ENCODE measurements around the gene RBPMS2. TPM values are rescaled to one million over a fixed set of nuclear protein-coding genes. Genes with fewer than 3 reads are reported as not detected.

RBPMS2 gene
- total RNA-seq, 2 experiments from 2014 or later, result not detected

GRCh38 chr15:64780600-64781156 is 5.3 kb upstream of the RBPMS2 start:
- H3K4me3 Mint-ChIP-seq, result no peak overlapping the region
- POLR2A ChIA-PET, result no interaction called here
- H3K36me3 Mint-ChIP-seq (ENCODE audit: low read depth), result no peaks in the 10 kb centered on the region
- DNase-seq, result no peak
- H3K27me3 Mint-ChIP-seq, result peaks cover 36% of the 10 kb centered on the region
- H3K4me1 Mint-ChIP-seq, result peaks cover 22% of the 10 kb centered on the region
- no peak overlapping the region for H3K27ac Mint-ChIP-seq
- CTCF ChIA-PET, result no interaction called here
- H3K9me3 Mint-ChIP-seq, result no peaks in the 10 kb centered on the region

DNA sequence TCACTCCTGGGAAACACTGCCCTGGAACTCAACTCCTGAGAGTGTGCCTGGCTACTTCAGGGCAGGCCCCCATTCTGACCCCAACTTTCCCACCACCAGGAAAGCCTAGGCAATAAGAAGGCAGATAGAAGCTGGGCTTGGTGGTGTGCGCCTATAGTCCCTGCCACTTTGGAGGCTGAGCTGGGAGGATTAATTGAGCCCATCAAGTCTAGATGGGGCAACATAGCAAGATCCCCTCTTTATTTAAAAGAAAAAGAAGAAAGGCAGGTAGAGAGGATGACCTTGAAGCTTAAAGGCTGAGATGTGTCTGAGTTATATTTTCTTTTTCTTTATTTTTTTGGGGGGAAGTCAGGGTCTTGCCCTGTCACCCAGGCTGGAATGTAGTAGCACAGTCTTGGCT is 4.2 kb upstream of the RBPMS2 start:
- Mint-ChIP-seq H3K27me3 (peaks cover 37% of the 10 kb centered on the region), H3K27ac (no peak overlapping the region), H3K4me3 (no peak overlapping the region), H3K9me3 (no peaks in the 10 kb centered on the region), H3K36me3 (ENCODE audit: low read depth) (no peaks in the 10 kb centered on the region), H3K4me1 (peaks cover 22% of the 10 kb centered on the region)
- CTCF ChIA-PET, result no interaction called here
- POLR2A ChIA-PET, result no interaction called here
- no peak for DNase-seq

DNA sequence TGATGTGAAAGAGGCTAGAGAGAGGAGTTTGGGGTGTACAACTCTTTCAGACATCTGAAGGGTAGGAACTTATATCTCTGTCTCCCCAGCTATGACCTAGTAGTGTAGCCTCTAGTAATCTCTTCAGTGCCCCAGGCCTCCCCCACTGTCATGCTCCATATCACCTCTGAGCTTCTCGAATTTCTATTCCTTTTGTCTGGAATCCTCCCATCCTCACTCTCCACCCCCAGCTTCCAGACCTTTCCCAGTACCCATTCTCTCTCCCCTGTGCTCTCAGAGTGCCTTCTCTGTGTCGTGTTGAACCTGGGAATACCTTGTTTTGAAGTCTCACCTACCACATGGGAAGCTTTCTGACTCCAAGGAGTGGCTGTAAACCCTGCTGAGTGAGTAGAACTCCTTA is 3.6 kb upstream of the RBPMS2 start:
- no peak for DNase-seq
- Mint-ChIP-seq H3K27ac (no peak overlapping the region), H3K4me3 (no peak overlapping the region), H3K9me3 (no peaks in the 10 kb centered on the region), H3K27me3 (peaks cover 42% of the 10 kb centered on the region), H3K4me1 (peaks cover 22% of the 10 kb centered on the region), H3K36me3 (ENCODE audit: low read depth) (no peaks in the 10 kb centered on the region)
- ChIA-PET POLR2A (interaction anchor here (0.8 kb wide), 1 partner anchor 11 kb away, joined by 4 read pairs; no protein-coding TSS in a partner anchor), CTCF (no interaction called here)

DNA sequence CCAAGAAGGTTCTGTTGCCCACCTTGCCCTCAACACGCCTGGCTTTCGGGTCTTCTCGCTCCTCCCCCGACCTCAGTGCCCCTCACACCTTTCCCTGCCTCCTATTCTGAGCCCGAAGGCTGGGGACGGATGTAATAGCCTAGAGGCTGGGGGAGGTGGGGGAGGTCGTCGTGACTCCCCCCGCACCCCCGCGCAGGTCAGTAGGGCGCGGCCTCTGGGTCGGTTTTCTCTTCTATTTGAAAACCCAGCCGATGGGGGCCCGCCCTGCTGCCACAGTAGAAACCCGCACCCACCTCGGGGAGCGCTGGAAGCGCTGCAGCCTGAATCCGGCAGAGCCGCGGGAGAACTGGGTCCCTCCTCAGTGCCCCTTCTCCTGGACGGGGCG is 1.0 kb upstream of the RBPMS2 start:
- Mint-ChIP-seq H3K27me3 (peaks cover 59% of the 10 kb centered on the region), H3K4me1 (peaks cover 9% of the 10 kb centered on the region), H3K27ac (no peak overlapping the region), H3K36me3 (ENCODE audit: low read depth) (no peaks in the 10 kb centered on the region), H3K9me3 (no peaks in the 10 kb centered on the region), H3K4me3 (peak overlapping the region; percentile 37)
- ChIA-PET POLR2A (no interaction called here), CTCF (no interaction called here)
- DNase-seq, result no peak

DNA sequence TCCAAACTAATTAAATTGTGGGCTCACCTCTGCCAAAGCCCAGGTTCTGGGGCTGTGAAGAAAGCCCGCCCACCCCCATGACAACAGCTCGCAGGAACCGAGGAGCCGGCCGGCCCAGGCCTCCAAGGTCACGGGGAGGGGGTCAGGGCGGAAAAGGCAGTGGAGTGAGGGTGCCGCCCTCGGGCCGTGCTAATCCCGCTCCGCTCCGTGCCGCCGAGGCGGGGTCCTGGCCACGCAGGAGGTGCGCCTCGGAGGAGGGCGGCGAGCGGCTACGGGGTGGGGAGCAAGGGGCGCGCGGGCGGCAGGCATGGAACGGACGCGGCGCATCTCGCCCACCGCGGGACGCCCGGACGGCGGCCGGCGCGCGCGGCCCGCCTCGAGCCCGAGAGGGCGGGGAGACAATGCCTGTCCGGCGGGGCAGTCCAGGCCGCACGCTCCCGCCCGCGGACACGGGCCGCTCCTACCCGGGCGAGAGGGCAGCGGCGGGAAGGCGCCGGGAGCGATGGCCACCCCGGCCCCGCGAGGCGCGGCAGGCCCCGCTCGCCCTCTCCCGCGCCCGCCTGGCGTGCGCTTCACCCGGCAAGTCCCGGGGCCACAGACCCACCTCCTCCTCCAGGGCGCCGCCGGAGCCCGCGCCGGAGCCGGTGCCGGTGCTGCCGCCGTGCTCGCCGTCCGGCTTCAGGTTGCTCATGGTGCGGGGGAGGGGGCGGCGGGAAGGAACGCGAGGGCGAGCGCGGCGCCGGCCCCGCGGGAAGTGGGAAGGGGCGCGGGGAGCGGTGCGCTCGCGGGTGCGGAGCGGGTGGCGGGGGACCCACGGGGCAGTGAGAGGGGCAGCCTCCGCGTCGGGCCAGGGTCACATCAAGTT is 528 bp downstream of the RBPMS2 start:
- Mint-ChIP-seq H3K36me3 (ENCODE audit: low read depth) (no peaks in the 10 kb centered on the region), H3K9me3 (no peaks in the 10 kb centered on the region), H3K4me3 (no peak overlapping the region), H3K27ac (no peak overlapping the region), H3K4me1 (peaks cover 6% of the 10 kb centered on the region), H3K27me3 (peaks cover 61% of the 10 kb centered on the region)
- ChIA-PET POLR2A (no interaction called here), CTCF (no interaction called here)
- DNase-seq, result no peak

- no peak for DNase-seq
- Mint-ChIP-seq H3K4me3 (peak overlapping the region; percentile 43), H3K27me3 (peaks cover 56% of the 10 kb centered on the region), H3K4me1 (peaks cover 6% of the 10 kb centered on the region), H3K9me3 (no peaks in the 10 kb centered on the region), H3K27ac (no peak overlapping the region), H3K36me3 (ENCODE audit: low read depth) (no peaks in the 10 kb centered on the region)
- POLR2A ChIA-PET, result no interaction called here
- CTCF ChIA-PET, result no interaction called here
Measured at GRCh38 chr15:64774037-64774628, 1.3 kb downstream of the RBPMS2 start.

- Mint-ChIP-seq H3K4me1 (peaks cover 6% of the 10 kb centered on the region), H3K4me3 (peak overlapping the region; percentile 22), H3K27me3 (peaks cover 51% of the 10 kb centered on the region), H3K9me3 (no peaks in the 10 kb centered on the region), H3K36me3 (ENCODE audit: low read depth) (no peaks in the 10 kb centered on the region), H3K27ac (no peak overlapping the region)
- POLR2A ChIA-PET, result no interaction called here
- CTCF ChIA-PET, result no interaction called here
- no peak for DNase-seq
Measured at GRCh38 chr15:64773606-64774005, 1.8 kb downstream of the RBPMS2 start.

- Mint-ChIP-seq H3K4me3 (no peak overlapping the region), H3K27ac (no peak overlapping the region), H3K4me1 (peaks cover 8% of the 10 kb centered on the region), H3K36me3 (ENCODE audit: low read depth) (no peaks in the 10 kb centered on the region), H3K27me3 (peaks cover 46% of the 10 kb centered on the region), H3K9me3 (no peaks in the 10 kb centered on the region)
- POLR2A ChIA-PET, result no interaction called here
- no peak for DNase-seq
- CTCF ChIA-PET, result no interaction called here
Measured at GRCh38 chr15:64772964-64773363, 2.4 kb downstream of the RBPMS2 start.

DNA sequence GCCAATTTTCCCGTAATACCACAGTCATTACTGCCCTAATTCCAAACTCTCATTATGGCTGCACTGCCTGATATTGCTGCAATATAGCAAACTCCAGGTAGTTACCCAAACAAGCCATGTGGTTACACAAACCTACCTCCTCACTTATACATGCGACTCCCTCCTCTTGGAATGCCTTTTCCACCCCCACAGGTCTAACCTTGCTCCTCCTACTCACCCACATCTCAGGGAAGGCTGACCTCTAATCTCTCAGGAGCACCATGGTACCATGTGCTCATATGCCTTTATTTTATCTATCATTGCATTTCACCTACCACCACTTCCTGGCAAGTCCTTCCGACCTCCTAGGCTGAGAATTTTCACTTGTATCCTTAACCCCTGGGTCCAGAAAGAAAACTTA is 2.9 kb downstream of the RBPMS2 start:
- CTCF ChIA-PET, result no interaction called here

GRCh38 chr15:64770626-64771025 is 4.8 kb downstream of the RBPMS2 start:
- ChIA-PET POLR2A (no interaction called here), CTCF (interaction anchor here (0.9 kb wide), 1 partner anchor 39 kb away, joined by 3 read pairs; no protein-coding TSS in a partner anchor)
- no peak for DNase-seq
- Mint-ChIP-seq H3K4me1 (peaks cover 13% of the 10 kb centered on the region), H3K36me3 (ENCODE audit: low read depth) (no peaks in the 10 kb centered on the region), H3K4me3 (no peak overlapping the region), H3K9me3 (no peaks in the 10 kb centered on the region), H3K27ac (no peak overlapping the region), H3K27me3 (peaks cover 25% of the 10 kb centered on the region)

More for the DNA sequence above, 2.9 kb downstream of the RBPMS2 start:
- Mint-ChIP-seq H3K9me3 (no peaks in the 10 kb centered on the region), H3K4me3 (no peak overlapping the region), H3K4me1 (peaks cover 13% of the 10 kb centered on the region), H3K36me3 (ENCODE audit: low read depth) (no peaks in the 10 kb centered on the region), H3K27ac (no peak overlapping the region), H3K27me3 (peaks cover 42% of the 10 kb centered on the region)
- POLR2A ChIA-PET, result no interaction called here
- DNase-seq, result no peak

DNA sequence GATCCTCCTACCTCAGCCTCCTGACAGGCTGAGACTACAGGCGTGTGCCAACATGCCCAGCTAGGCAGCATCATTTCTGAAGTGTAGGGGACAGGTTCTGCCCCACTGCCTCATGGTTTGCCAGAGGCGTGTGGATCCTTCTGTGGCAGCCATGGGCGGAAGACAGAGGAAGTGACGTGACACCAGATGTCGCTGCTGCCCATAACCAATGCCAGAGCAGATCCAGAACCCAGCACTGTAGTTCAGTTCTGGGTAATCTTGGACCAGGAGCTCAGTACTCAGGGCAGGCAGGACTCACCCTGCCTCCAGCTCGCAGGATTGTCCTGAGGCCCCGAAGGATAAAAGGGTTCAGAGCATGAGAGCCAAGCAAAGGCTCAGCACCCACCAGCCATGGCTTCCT is 8.2 kb downstream of the RBPMS2 start:
- H3K4me1 Mint-ChIP-seq, result peaks cover 10% of the 10 kb centered on the region
- CTCF ChIA-PET, result interaction anchor here (2.5 kb wide), 1 partner anchor 43 kb away, joined by 14 read pairs; no protein-coding TSS in a partner anchor
- no peaks in the 10 kb centered on the region for H3K36me3 Mint-ChIP-seq (ENCODE audit: low read depth)
- POLR2A ChIA-PET, result no interaction called here
- peak; percentile 21 for DNase-seq
- no peak overlapping the region for H3K27ac Mint-ChIP-seq
- peaks cover 4% of the 10 kb centered on the region for H3K27me3 Mint-ChIP-seq
- H3K9me3 Mint-ChIP-seq, result no peaks in the 10 kb centered on the region
- no peak overlapping the region for H3K4me3 Mint-ChIP-seq

DNA sequence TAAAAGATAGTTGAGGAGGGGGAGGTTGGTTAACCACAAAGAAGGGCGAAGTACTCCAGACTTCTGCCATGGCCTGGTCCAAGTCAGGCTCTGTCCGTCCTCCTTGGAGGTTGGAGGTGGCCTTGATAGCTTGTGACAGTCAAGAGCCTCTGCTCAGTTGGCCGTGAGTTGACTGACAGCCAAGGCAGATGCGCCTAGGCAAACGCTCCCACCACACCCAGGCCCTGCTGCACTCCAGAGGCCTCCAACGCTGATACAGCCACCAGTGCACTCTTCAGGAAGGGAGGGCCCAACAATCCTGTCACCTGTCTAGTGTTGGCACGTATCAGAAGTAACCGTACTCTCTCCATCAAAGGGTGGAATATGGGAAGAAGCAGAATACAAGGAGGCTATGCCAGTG is 9.3 kb downstream of the RBPMS2 start:
- CTCF ChIA-PET, result interaction anchor here (1.4 kb wide), 1 partner anchor 79 kb away, joined by 3 read pairs; no protein-coding TSS in a partner anchor
- Mint-ChIP-seq H3K27me3 (peaks cover 2% of the 10 kb centered on the region), H3K36me3 (ENCODE audit: low read depth) (no peaks in the 10 kb centered on the region), H3K9me3 (no peaks in the 10 kb centered on the region), H3K4me3 (no peak overlapping the region), H3K27ac (no peak overlapping the region), H3K4me1 (peaks cover 10% of the 10 kb centered on the region)
- DNase-seq, result no peak
- POLR2A ChIA-PET, result no interaction called here

- CTCF ChIA-PET, result no interaction called here
- no peak overlapping the region for H3K4me3 Mint-ChIP-seq
- no peaks in the 10 kb centered on the region for H3K27me3 Mint-ChIP-seq
- no peak for DNase-seq
- peaks cover 10% of the 10 kb centered on the region for H3K4me1 Mint-ChIP-seq
- POLR2A ChIA-PET, result no interaction called here
- H3K9me3 Mint-ChIP-seq, result no peaks in the 10 kb centered on the region
- H3K36me3 Mint-ChIP-seq (ENCODE audit: low read depth), result no peaks in the 10 kb centered on the region
- H3K27ac Mint-ChIP-seq, result no peak overlapping the region
Measured at GRCh38 chr15:64763874-64764273, 11.5 kb downstream of the RBPMS2 start.

DNA sequence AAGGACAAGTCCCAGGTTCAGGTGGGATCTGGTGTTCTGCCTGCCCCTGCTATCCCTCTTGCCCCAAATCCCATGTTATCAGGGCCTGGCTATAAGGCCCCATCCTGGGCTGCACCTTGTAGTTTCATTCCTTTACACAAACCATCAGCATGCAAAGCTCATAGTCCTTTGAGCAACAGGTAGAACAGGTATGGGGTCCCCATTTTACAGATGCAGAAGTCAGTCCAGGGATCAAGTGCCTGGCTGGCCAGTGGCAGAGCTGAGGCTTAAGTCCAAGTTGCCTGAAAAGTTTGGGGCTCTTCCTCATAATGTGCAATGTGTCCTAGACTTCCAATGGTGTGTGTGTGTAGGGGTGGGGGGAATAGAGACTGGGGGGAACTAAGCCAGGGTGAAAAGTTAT is 11.9 kb downstream of the RBPMS2 start:
- CTCF ChIA-PET, result no interaction called here
- POLR2A ChIA-PET, result no interaction called here
- no peaks in the 10 kb centered on the region for H3K36me3 Mint-ChIP-seq (ENCODE audit: low read depth)
- H3K4me3 Mint-ChIP-seq, result no peak overlapping the region
- no peaks in the 10 kb centered on the region for H3K9me3 Mint-ChIP-seq
- H3K27me3 Mint-ChIP-seq, result no peaks in the 10 kb centered on the region
- H3K27ac Mint-ChIP-seq, result no peak overlapping the region
- peaks cover 10% of the 10 kb centered on the region for H3K4me1 Mint-ChIP-seq
- DNase-seq, result no peak
